ENCODE measurements around the gene ADNP.

- no peak for TF ChIP-seq EZH2phosphoT487 (IDR thresholded peaks at IDR 0.05; ENCODE audit: low read depth, severe bottlenecking, unreplicated experiment)
- TF ChIP-seq CTCF (IDR thresholded peaks at IDR 0.05; ENCODE audit: poor library complexity), result no peak
These were observed 46.1 kb upstream of the ADNP start for GRCh38 chr20:50977066-50978021.
